HCT116 (cell line): ENCODE measurements around the gene ZNF469.

ENCODE experiments used
- ELF1 ChIP-seq: IDR thresholded peaks from 2 replicates; pipeline ENCODE4 v1.6.1; 2012; ENCODE audit warnings: low read depth, borderline replicate concordance
- EZH2phosphoT487 ChIP-seq: fragments of 200-600 bp; IDR thresholded peaks from 2 replicates; pipeline ENCODE4 v1.6.1; 2018; ENCODE audit warnings: antibody characterized with exemption, borderline replicate concordance
- JUND ChIP-seq: IDR thresholded peaks from 2 replicates; pipeline ENCODE4 v1.6.1; 2012
- SIN3A ChIP-seq: IDR thresholded peaks from 2 replicates; pipeline ENCODE4 v1.6.1; 2012; ENCODE audit warnings: low read depth
- TF ChIP-seq, protein P1 (sequence below): IDR thresholded peaks from 2 replicates; pipeline ENCODE4 v1.6.1; 2012
- TF ChIP-seq, protein P2 (sequence below), 3 experiments: fragments of 200-600 bp in 1 of 3; sonication (generic) in 1 of 3; IDR thresholded peaks in 2 of 3; conservative IDR thresholded peaks in 1 of 3; 2 replicates each; pipeline ENCODE4 v1.5.1; 2012 to 2017; ENCODE audit warnings: low read depth in 2 of 3, low read length in 2 of 3, antibody characterized with exemption in 1 of 3, borderline replicate concordance in 1 of 3, control low read depth in 1 of 3, mild to moderate bottlenecking in 1 of 3, mixed read lengths in 1 of 3, mixed run types in 1 of 3, moderate library complexity in 1 of 3; ENCODE audit not compliant: insufficient read depth in 1 of 3
- TF ChIP-seq, protein P3 (sequence below): IDR thresholded peaks from 2 replicates; pipeline ENCODE4 v1.6.1; 2012; ENCODE audit warnings: low read depth

DNA sequence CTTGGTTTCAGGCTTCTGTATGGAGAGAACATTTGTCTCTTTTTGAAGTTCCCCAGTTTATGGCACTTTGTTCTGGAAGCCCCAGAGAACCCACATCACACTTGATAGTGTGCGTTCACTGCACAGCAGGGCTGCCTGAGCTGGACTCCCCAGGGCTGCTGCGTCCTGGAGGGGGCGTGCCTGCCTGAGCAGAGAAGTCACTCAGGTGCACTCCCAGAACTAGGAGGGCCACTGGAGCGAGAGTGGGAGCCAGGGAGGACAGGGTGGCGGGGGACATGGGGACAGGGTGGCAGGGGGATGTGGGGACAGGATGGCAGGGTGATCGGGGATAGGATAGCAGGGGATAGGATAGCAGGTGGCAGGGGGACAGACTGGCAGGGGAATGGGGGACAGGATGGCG, 43.9 kb upstream of the ZNF469 start:
- TF ChIP-seq, protein P1, sequence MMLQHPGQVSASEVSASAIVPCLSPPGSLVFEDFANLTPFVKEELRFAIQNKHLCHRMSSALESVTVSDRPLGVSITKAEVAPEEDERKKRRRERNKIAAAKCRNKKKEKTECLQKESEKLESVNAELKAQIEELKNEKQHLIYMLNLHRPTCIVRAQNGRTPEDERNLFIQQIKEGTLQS = no peak
- TF ChIP-seq, protein P2, sequence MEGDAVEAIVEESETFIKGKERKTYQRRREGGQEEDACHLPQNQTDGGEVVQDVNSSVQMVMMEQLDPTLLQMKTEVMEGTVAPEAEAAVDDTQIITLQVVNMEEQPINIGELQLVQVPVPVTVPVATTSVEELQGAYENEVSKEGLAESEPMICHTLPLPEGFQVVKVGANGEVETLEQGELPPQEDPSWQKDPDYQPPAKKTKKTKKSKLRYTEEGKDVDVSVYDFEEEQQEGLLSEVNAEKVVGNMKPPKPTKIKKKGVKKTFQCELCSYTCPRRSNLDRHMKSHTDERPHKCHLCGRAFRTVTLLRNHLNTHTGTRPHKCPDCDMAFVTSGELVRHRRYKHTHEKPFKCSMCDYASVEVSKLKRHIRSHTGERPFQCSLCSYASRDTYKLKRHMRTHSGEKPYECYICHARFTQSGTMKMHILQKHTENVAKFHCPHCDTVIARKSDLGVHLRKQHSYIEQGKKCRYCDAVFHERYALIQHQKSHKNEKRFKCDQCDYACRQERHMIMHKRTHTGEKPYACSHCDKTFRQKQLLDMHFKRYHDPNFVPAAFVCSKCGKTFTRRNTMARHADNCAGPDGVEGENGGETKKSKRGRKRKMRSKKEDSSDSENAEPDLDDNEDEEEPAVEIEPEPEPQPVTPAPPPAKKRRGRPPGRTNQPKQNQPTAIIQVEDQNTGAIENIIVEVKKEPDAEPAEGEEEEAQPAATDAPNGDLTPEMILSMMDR (IDR thresholded peaks at IDR 0.05 in 2 of 3, conservative IDR thresholded peaks at IDR 0.05 in 1 of 3; ENCODE audit: borderline replicate concordance in 1 of 3, insufficient read depth in 1 of 3, low read depth in 2 of 3, low read length in 2 of 3) = no peak
- no peak for TF ChIP-seq JUND
- no peak for TF ChIP-seq ELF1
- TF ChIP-seq, protein P3, sequence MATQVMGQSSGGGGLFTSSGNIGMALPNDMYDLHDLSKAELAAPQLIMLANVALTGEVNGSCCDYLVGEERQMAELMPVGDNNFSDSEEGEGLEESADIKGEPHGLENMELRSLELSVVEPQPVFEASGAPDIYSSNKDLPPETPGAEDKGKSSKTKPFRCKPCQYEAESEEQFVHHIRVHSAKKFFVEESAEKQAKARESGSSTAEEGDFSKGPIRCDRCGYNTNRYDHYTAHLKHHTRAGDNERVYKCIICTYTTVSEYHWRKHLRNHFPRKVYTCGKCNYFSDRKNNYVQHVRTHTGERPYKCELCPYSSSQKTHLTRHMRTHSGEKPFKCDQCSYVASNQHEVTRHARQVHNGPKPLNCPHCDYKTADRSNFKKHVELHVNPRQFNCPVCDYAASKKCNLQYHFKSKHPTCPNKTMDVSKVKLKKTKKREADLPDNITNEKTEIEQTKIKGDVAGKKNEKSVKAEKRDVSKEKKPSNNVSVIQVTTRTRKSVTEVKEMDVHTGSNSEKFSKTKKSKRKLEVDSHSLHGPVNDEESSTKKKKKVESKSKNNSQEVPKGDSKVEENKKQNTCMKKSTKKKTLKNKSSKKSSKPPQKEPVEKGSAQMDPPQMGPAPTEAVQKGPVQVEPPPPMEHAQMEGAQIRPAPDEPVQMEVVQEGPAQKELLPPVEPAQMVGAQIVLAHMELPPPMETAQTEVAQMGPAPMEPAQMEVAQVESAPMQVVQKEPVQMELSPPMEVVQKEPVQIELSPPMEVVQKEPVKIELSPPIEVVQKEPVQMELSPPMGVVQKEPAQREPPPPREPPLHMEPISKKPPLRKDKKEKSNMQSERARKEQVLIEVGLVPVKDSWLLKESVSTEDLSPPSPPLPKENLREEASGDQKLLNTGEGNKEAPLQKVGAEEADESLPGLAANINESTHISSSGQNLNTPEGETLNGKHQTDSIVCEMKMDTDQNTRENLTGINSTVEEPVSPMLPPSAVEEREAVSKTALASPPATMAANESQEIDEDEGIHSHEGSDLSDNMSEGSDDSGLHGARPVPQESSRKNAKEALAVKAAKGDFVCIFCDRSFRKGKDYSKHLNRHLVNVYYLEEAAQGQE = no peak
- TF ChIP-seq SIN3A = no peak
- TF ChIP-seq EZH2phosphoT487 = no peak
